H54 (cell line): ENCODE measurements around the gene FAM3A.

Experiments used
- DNase-seq: peaks from one replicate; pipeline ENCODE4 v3.0.0; 2011; ENCODE audit warnings: low spot score, mixed read lengths; ENCODE audit not compliant: insufficient read length
- FAIRE-seq: peaks from 3 replicates; lab custom pipeline; 2011; peaks lifted over from hg19 to GRCh38; lab: Jason Lieb, UNC
- POLR2A ChIP-seq: IDR thresholded peaks from 2 replicates; pipeline ENCODE4 v1.6.1; 2011; ENCODE audit warnings: low read depth, mild to moderate bottlenecking, low read length

Gene FAM3A

DNA sequence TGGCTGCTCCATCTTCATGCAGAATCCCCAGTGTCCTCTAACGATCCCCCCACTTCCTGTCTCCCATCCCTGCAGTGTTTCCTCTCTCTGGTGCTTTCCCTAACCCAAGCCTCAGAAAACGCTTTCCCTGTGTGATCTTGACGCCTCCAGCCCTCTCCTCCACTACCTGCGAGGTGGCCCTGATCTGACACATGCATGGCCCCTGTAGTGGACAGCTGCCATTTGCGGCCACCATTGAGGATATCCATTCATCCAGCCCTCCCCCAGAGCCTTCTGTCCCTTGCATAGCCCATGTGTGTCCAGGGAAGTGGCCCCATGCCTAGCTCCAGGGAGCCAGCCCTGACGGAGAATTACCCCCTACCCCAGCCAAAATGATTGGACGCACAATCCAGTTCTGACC lies 32.7 kb downstream of the FAM3A start:
- TF ChIP-seq POLR2A, result no peak
- DNase-seq (no peak), FAIRE-seq (no peak)

GRCh38 chrX:154482786-154483185 lies 33.2 kb downstream of the FAM3A start:
- no peak for TF ChIP-seq POLR2A

GRCh38 chrX:154481911-154482601 lies 34.0 kb downstream of the FAM3A start:
- no peak for TF ChIP-seq POLR2A
- DNase-seq (no peak), FAIRE-seq (no peak)

More at GRCh38 chrX:154482786-154483185, 33.2 kb downstream of the FAM3A start:
- no peak for FAIRE-seq
- no peak for DNase-seq

GRCh38 chrX:154481195-154481594 lies 34.8 kb downstream of the FAM3A start:
- FAIRE-seq, result no peak
- DNase-seq, result no peak
- no peak for TF ChIP-seq POLR2A

- no peak for FAIRE-seq
- peak; percentile 64 for TF ChIP-seq POLR2A
- peak; percentile 83 for DNase-seq
These were observed 37.1 kb downstream of the FAM3A start, which contains the start of gene LAGE3 for GRCh38 chrX:154478728-154479622. Gene LAGE3, minus strand, starts transcription at chrX:154479281. Its CDS starts 366 bp downstream, at chrX:154478915.

- DNase-seq (no peak), FAIRE-seq (no peak)
- no peak for TF ChIP-seq POLR2A
These were observed 38.0 kb downstream of the FAM3A start for GRCh38 chrX:154477891-154478477.

GRCh38 chrX:154476821-154477220 lies 39.2 kb downstream of the FAM3A start:
- DNase-seq, result no peak
- TF ChIP-seq POLR2A, result no peak
- no peak for FAIRE-seq

DNA sequence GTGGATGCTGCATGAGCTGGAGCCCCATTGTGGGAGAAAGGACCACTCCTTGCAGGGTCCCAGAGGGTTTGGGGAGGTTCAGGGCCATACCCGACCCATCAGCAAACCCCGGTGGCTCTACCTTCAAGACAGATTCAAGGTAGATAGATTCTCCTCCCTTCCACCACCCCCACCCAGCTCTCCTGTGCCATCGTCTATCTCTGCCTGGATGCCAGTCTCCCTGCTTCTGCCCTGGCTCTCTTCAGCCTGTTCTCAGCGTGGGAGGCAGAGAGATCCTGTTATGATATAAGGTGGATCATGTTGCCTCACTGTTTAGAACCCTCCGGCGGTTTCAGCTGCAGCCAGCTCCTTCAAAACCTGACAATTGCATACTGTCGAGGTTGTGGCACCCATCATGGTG lies 42.3 kb downstream of the FAM3A start:
- no peak for DNase-seq
- FAIRE-seq, result no peak
- no peak for TF ChIP-seq POLR2A

- no peak for FAIRE-seq
- no peak for DNase-seq
- TF ChIP-seq POLR2A, result no peak
These were observed 43.1 kb downstream of the FAM3A start for GRCh38 chrX:154472685-154473632.

- TF ChIP-seq POLR2A, result no peak
- DNase-seq, result no peak
- no peak for FAIRE-seq
These were observed 44.0 kb downstream of the FAM3A start for GRCh38 chrX:154471839-154472684.

GRCh38 chrX:154470914-154471568 lies 45.0 kb downstream of the FAM3A start:
- no peak for TF ChIP-seq POLR2A
- no peak for FAIRE-seq
- DNase-seq, result no peak

GRCh38 chrX:154470434-154470833 lies 45.6 kb downstream of the FAM3A start:
- no peak for DNase-seq
- no peak for FAIRE-seq
- TF ChIP-seq POLR2A, result no peak
